HG03571 (cell line): ENCODE data around the gene MED16.

ENCODE experiments used
- ATAC-seq: cut with Tn5 transposase; IDR thresholded peaks from one replicate; pipeline ENCODE4 v1.9.1; 2021; ENCODE audit not compliant: unreplicated experiment

MED16 gene

DNA sequence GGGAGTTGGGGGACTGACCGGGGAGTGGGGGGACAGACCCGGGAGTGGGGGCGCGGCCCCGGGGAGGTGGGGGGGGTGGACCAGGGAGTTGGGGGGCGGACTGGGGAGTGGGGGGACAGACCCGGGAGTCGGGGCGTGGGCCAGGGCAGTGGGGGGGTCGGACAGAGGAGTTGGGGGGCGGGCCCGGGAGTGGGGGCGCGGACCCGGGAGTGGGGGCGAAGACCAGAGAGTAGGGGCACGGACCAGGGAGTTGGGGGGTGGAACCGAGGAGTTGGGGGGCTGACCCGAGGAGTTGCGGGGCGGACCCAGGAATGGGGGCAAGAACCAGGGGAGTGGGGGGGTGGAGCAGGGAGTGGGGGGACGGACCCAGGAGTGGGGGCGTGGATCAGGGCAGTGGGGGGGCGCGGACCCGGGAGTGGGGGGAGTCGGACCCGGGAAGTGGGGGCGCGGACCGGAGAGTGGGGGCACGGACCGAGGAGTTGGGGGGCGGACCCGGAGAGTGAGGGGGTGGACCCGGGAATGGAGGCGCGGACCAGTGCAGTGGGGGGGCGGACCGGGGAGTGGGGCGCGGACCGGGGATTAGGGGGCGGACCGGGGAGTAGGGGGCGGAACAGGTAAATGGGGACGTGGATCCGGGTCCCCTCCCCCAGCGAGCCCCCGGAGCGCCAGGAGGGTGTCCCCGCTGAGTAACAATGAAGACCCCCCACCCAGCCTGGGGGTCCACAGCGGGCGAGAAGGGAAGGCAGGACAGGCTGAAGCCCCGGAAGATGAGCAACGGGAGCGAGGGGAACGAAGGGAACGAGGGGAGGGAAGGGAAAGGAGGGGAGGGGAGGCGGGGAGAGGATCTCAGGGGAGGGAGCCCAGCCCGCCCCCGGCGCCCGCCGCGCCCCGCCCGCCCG is 19.4 kb upstream of the MED16 start:
- ATAC-seq: no peak

DNA sequence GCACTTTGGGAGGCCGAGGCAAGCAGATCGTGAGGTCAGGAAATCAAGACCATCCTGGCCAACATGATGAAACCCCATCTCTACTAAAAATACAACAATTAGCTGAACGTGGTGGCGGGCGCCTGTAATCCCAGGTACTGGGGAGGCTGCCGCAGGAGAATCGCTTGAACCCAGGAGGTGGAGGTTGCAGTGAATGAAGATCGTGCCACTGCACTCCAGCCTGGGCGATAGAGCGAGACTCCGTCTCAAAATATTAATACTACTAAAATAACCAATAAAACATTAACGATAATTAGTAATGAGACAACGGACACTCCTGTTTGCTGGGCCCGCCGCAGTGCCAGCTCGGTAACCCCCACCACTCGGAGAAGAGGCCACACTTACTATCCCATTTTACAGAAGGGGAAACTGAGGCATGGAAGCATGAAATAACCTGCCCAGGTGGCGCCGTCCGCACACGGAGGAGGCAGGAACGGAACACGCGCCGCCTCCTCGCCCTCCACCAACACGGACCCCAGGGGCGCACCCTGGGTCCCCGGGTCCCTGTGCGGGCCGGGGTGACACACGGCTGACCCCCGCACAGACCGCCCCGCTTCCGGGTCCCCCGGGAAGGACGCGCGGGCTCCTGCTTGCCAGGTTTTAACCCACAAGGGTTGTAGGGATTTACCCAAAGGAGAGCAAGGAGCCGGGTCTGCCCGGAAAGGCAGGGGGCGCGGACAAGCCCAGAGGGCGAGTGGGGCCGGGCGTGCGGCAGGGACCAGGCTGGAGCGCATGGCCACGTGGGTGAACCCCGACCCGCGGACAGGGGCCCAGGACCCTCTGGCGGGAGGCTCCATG is 18.4 kb upstream of the MED16 start:
- no peak for ATAC-seq

DNA sequence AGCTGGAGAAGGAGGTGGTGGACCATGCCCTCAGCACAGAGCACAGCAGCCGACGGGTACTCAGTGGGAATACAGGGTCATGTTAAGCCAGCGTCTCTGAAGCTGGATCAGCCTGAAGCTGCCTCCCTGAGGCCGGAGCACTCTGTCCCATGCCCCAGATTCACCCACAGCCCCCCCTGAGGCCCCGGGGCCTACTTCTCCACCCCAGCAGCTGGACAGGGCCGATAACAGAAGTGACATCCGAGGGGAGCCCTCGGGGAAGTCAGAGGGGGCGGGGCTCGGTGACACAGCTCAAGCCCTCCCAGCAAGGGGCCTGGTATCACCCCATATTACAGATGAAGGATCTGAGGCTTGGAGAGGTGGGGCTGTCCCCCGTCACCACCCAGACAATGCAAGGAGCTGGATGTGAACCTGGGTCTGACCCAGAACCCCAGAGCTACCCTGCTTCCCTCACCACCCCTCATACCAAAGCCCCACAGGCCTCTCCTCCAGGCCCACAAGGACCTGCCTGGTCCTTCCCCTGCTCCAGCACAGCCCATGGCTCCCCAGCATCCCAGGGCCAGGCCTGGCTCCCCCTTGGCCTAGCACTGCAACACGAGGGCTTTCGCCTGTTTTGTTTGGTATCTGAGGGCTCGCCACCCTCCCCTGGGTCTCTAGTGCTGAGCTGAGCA is 14.3 kb upstream of the MED16 start:
- no peak for ATAC-seq

DNA sequence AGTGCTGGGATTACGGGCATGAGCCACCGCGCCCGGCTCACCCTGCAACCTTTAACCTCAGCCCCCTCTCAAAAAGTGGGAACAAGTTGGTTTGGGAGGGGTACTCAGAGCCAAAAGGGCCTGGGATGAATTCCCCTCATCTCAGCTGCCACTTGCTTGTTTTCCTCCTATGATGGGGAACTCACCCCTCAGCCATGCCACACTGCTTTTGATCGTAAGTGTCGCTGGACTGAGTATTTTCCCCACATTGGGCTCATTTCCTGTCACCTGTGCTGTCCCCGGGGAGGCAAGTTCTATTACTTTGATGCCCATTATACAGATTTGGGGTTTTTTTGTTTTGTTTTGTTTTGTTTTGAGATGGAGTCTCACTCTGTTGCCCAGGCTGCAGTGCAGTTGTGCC is 13.5 kb upstream of the MED16 start:
- ATAC-seq: no peak

DNA sequence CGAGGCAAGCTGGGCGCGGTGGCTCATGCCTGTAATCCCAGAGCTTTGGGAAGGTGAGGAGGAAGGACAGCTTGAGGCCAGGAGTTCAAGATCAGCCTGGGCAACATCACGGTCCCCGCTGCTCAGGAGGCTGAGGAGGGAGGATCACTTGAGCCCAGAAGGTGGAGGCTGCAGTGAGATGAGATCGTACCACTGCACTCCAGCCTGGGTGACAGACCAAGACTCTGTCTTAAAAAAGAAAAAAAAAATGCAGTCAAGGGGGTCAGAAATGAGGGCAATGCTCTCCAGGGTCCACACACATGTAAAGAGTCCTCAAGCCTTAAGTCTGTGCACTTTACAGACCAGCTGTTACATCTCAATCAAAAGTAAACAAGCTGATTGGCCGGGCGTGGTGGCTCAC is 11.6 kb upstream of the MED16 start:
- ATAC-seq: no peak

DNA sequence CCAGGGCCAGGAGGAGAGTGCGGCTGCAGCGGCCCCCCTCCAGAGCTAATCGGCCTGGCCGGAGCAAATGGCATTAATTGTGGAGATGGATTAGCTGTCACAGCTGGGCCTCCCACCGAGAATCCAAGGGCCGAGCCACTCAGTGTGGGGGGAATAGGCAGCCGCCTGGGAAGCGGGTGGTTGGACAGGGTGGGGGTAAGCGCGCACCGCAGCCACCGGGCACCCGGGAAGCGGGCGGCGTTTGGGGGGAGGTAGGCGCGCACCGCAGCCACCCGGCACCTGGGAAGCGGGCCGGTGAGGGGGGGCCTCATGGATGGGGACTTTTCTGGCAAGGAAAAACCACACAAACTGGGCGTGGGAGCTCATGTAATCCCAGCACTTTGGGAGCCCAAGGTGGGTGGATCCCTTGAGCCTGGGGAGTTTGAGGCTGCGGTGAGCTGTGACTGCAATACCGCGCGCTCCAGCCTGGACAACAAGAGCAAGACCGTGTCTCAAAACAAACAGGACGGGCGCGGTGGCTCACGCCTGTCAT is 10.3 kb upstream of the MED16 start:
- ATAC-seq: no peak

- ATAC-seq: no peak
Observed at GRCh38 chr19:902446-903226, 9.6 kb upstream of the MED16 start.

GRCh38 chr19:902093-902370 is 9.0 kb upstream of the MED16 start:
- ATAC-seq: no peak

- no peak for ATAC-seq
Observed at GRCh38 chr19:901216-902092, 8.5 kb upstream of the MED16 start.

DNA sequence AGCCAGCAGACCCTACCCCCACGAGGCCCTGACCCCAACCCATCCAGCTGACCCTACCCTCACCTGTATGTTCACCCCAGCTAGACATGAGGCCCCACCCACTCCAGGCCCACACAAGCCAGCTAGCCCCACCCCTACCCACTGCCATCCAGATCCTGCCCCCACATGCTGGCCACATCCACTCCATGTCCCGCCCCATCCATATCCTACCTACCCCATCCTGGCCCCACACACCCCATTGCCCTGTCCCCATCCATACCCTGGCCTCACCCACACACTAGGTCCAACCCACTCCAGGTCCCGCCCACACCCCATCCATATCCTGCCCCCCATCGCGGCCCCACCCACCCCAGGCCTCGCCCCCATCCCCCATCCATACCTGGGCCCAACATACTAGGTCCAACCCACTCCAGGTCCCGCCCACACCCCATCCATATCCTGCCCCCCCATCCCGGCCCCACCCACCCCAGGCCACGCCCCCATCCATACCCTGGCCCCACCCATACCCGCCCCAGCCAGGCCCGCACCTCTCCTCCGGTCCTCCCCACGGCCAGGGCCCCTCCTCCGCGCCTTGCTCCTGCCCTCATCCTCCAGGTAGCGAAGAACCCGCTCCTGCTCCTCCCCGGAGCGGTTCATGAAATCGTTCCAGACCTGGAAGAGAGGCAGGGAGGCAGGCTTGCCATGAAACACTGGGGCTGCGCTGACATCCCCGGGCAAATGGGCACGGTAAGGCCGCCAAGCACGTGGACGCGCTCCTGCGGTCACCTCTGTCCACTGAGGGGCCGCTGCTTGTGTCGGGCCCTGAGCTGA is 7.5 kb upstream of the MED16 start:
- ATAC-seq: no peak

DNA sequence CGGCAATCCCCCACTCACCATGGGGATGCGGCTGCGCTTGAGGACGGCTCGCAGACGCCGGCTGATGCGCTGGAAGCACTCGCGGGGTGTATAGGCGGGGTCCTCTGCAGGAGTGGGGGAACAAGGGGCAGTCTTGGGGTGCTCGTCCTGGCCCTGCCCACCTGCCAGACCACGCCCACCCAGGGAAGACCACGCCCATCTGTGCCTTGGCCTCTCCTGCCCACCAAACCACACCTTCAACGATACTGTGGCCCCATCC is 7.0 kb upstream of the MED16 start:
- no peak for ATAC-seq

DNA sequence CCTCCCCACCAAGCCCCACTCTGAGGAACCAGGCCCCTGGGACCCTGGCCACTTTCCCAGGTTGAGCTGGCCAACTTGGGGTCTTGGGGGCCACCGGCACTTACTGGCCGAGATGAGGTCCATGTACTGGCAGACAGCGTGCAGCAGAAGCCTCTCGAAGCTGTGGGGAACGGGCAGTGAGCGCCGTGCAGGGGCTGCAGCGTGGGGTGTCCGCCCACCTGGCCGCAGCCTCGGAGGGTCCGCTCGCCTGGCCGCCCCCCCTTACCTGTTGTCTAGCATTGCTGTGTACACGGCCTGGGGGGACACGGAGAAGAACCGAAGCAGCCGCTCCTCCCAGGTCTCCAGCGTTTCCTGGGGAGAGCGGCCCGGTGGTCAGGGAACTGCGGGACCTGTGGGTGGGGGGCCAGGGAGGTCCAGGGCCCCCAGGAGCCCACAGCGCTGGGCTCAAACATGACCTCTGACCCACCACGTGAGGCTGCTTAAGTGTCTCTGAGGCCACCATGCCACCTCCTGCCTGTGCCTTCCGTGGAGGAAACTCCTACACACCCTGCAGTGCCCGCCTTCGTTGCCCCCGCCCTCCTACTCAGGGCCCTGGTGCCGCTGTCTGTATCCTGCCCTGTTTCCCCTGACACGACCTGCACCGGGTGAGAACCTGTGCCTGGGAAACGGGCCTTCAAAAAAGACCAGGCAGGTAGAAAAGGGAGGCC is 6.5 kb upstream of the MED16 start:
- no peak for ATAC-seq

DNA sequence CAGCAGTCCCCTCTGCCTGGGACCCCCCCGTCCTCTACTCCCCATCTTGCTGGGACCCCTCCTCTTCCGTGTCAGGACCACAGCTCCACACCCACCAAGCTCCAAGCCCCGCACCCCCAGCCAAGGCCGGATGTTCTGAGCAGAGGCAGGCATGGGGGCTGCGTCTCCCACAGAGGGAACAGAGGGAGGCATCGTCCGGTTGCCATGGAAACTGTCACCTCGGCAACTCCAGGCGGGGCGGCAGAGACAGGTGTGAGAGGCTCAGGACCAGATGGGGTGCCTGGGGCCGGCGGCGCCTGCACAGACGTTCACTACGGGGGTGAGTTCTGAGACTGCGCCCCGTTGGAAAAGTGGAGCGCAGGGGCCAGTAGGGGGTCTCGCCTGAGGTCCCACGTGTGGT is 5.7 kb upstream of the MED16 start:
- ATAC-seq: no peak

GRCh38 chr19:897442-898039 is 4.6 kb upstream of the MED16 start:
- no peak for ATAC-seq

- no peak for ATAC-seq
Observed at GRCh38 chr19:896999-897398, 4.0 kb upstream of the MED16 start.

GRCh38 chr19:896434-896833 is 3.4 kb upstream of the MED16 start:
- no peak for ATAC-seq

DNA sequence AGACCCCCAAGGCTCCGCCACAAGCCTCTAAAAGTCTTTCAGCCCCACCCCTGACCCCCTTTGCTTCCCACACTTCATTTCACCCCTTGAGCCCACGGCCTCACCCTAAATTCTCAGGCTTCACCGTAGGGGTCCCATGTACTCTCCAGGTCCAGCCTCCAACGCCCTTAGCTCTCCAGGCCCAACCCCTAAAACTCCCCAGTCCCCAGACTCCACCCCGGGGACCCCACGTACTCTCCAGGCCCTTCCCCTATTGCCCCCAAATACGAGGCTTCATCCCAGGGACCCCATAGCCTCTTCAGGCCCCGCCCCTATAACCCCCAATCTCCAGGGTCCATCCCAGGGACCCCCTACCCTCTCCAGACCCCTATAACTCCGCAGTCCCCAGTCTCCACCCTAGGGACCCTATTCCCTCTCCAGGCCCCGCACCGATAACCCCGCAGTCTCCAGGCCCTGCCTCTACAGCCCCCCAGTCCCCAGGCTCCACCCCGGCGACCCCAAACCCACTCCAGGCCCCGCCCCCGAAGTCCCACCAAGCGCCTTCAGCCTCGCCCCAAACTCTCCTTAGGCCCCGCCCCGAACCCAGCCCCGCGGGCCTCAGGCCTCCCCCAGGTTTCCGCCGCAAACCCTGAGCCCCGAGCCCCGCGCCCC is 619 bp downstream of the MED16 start:
- no peak for ATAC-seq
